Raji (cell line): Measurements from ENCODE around the gene AIF1L.

Experiments
- POLR2A ChIP-seq: IDR thresholded peaks from 2 replicates; pipeline ENCODE4 v1.6.1; 2011; ENCODE audit warnings: low read depth, low read length, control low read depth; ENCODE audit not compliant: insufficient read depth

AIF1L gene

GRCh38 chr9:131068076-131068816 is 28.1 kb upstream of the AIF1L start:
- no peak for TF ChIP-seq POLR2A

GRCh38 chr9:131069699-131070098 is 26.6 kb upstream of the AIF1L start:
- TF ChIP-seq POLR2A: no peak

GRCh38 chr9:131072107-131072870 is 24.0 kb upstream of the AIF1L start:
- TF ChIP-seq POLR2A: no peak

GRCh38 chr9:131072871-131073237 is 23.5 kb upstream of the AIF1L start:
- TF ChIP-seq POLR2A: no peak

GRCh38 chr9:131076347-131077195 is 19.8 kb upstream of the AIF1L start:
- TF ChIP-seq POLR2A: no peak

GRCh38 chr9:131078427-131079366 is 17.6 kb upstream of the AIF1L start:
- TF ChIP-seq POLR2A: no peak

GRCh38 chr9:131080589-131080988 is 15.7 kb upstream of the AIF1L start:
- TF ChIP-seq POLR2A: no peak

GRCh38 chr9:131081868-131082267 is 14.5 kb upstream of the AIF1L start:
- TF ChIP-seq POLR2A: no peak

- TF ChIP-seq POLR2A: no peak
Measured at GRCh38 chr9:131082774-131083512, 13.4 kb upstream of the AIF1L start.

- TF ChIP-seq POLR2A: no peak
Measured at GRCh38 chr9:131084661-131085369, 11.5 kb upstream of the AIF1L start.

GRCh38 chr9:131085370-131086122 is 10.8 kb upstream of the AIF1L start:
- no peak for TF ChIP-seq POLR2A

GRCh38 chr9:131087354-131087893 is 8.9 kb upstream of the AIF1L start:
- TF ChIP-seq POLR2A: no peak
